HG02852 (cell line): ENCODE measurements around the gene TTC23.
"Not testable (repeated sequence)": the region's sequence is repeated elsewhere in the genome, so short reads cannot be mapped to it uniquely, and the experiment has no call there.

Experiments used
- ATAC-seq: cut with Tn5 transposase; IDR thresholded peaks from one replicate; pipeline ENCODE4 v1.9.1; 2021; ENCODE audit warnings: mild to moderate bottlenecking, moderate library complexity; ENCODE audit not compliant: unreplicated experiment

The TTC23 gene

DNA sequence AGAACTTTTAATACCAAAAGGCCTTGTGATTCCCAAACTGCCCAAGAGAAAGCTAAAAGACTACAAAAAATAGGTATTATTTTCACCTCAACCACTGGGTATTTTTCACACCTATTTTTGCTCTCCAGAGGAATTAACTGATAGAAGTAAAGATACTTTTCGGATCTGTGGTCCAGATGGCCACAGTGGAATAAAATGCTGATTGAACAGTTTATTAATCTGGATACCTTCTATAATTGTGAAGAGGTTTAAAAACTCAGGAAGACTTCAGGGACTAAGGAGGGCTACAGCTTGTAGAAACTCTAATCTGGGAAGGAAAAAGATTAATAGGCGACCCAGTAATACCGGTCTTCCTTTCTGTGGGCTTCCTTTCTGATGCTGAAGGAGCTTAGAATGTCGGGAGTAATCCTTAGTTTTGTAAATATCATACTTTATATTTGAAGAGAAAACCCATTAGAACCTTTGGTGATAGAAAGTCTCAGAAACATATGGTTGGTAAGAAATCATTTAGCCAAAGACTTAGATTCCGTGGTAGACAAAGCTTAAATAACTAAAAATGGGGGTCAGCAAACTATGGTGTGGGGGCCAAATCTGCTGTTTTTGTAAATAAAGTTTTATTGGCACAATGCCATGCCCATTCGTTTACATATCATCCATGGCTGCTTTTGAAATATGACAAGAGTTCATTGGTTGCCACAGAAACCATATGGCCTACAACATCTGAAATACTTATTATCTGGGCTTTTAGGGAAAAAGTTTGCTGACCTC is 47.8 kb downstream of the TTC23 start:
- no peak for ATAC-seq

DNA sequence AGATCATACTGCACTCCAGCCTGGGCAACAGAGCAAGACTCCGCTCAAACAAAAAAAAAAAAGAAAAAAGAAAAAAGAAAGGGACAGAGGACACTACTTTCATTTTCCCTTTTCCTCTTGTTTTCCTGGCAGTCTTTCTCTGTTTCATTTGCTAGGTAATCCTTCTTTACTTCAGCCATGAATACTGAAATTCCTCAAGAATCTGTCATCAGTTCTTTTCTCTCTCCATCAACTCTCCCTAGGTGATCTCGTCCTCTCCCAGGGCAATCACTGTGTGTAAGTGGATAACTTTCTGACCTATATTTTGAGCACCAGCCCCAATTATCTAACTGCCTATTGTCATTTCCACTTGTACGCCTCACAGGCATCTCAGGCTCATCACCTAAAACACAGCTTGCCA is 51.5 kb downstream of the TTC23 start:
- ATAC-seq = no peak

GRCh38 chr15:99192181-99192580 is 57.2 kb downstream of the TTC23 start:
- ATAC-seq = not testable (repeated sequence)

- no peak for ATAC-seq
Measured at GRCh38 chr15:99187936-99188335, 61.4 kb downstream of the TTC23 start.

- ATAC-seq = no peak
Measured at GRCh38 chr15:99185414-99186130, 63.8 kb downstream of the TTC23 start.

DNA sequence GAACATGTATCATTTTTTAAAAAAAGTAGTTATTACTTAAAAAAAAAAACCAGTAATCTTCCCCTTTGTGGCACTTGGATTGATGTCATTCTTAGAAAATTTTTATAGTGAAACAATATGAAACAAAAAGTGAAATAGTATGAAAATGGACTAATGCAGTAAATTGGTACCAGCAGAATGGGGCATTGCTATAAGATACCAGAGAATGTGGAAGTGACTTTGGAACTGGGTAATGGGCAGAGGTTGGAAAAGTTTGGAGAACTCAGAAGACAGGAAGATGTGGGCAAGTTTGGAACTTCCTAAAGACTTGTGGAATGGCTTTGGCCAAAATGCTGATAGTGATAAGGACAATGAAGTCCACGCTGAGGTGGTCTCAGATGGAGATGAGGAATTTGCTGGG is 66.6 kb downstream of the TTC23 start:
- ATAC-seq = no peak

GRCh38 chr15:99181545-99181971 is 67.8 kb downstream of the TTC23 start:
- no peak for ATAC-seq

DNA sequence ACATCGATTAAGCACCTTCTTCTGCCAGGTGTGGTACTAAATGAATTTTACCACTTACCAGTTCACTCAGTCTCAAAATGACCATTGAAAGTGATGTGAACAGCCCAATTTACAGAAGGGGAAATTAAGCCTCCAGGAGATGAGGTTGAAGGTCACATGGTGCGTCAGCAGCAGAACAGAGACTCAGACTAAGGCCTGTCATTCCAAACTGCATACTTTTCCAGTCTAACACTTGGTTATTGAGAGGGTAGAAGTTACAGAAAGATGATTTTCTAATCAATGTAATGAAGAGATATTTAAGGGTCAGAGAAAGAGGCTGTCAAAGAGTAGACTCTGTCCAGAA is 68.4 kb downstream of the TTC23 start:
- no peak for ATAC-seq

DNA sequence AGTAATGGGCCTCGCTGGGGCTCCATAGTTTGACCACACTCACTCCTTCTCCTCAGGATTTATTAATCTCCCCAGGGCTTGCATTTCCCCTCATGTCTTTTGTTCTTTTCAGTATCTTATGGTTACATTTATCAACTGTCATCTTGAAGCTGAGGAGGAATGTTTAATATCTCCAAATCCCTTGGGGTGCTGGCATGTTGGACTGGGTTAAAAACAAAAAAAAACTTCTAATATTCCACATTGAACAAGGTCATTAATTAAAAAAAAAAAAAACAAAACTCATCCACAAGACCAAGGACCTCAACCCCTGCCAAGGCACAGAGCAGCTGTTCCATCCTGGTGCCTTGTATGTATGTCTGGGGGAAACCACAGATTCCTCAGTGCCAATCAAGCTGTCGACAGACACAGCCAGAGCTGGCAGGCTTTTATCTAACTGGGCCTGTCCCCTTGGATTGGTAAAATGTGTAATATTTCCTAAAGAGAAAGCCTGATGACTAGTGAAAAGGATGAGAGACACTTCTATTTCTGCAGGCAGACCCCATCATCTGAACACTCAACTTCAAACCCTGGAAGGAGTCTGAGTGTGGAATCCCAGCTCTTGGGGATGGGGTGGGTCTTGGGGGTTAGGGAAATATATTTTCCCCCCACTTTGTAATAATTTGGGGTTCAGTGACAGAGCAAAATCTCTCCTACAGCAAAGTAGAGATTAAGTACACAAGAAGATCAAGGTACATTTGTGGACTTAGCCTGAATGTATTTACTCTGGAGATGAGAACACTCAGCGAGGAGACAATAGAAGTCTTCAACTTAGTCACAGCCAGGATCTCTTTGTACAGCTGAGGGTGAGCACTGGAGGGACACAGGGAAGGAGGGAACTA is 69.1 kb downstream of the TTC23 start:
- no peak for ATAC-seq

DNA sequence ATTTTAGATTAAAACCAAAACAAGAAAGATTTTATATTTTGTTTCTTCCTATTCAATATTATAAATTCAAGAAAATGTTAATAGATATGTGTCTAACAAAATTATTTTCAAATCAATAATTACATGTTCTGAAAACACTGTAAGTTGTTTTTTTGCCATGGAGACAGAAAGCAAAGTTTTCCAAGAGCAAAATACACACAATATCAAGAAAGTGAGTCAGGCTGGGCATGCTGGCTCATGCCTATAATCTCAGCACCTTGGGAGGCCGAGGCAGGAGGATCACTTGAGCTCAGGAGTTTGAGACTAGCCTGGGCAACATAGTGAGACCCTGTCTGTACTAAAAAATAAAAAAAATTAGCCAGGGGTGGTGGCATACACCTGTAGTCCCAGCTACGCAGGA is 71.7 kb downstream of the TTC23 start:
- no peak for ATAC-seq

GRCh38 chr15:99176757-99177156 is 72.6 kb downstream of the TTC23 start:
- no peak for ATAC-seq

DNA sequence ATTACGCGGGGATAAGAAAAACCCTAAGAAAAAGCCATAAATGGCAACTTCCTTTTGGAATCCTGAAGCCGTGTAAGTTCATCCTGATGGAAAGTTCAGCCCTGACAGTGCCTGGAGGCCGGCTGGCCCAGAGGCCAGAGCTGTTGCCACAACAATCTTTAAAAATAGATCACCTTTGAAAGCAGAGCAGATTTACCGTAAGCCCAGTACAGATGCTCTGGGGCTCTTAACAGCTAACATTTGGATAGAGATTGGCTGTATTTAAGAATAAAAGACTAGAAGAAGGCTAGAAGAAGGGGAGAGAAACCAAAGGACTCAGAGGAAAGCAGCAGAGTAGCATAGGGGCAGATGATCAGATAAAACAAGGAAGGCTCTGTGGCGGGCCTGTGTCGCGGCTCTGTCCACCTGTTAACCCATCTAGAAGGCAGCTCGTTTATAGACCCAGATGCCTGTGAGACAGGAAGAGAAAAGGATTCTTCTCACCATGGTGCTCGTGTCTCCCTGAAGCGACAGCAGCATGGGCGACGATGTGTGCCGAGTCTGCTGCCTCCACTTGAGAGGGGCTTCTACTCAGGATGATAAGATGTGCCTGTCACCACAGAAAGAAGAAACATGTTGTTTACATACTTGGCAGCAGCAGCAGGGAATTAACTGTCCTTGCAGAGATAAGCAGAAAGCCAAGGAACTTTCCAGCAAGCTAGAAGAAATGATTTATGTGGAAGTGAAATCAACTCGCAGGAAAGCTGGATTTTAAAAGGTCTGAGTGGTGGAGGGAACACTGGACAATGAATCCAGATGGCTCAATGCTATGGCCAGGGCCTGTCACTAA is 74.6 kb downstream of the TTC23 start:
- no peak for ATAC-seq

DNA sequence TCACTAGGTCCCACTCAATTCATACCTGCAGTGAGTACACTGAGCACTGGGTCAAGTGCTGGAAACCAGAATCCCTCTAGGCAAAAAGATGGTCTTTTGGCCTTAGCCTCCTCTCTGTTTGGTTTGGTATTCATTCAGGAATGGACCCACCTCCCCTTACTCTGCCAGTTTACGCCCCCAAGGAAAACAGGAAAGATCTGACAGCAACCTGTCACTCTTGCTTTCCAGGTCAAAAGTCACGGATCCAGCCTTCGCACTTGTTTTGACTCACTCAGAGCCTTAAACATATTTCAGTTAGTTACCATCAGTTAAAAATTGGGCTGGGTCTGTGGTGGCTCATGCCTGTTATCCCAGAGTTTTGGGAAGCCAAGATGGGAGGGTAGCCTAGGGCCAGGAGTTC is 76.4 kb downstream of the TTC23 start:
- ATAC-seq = no peak

DNA sequence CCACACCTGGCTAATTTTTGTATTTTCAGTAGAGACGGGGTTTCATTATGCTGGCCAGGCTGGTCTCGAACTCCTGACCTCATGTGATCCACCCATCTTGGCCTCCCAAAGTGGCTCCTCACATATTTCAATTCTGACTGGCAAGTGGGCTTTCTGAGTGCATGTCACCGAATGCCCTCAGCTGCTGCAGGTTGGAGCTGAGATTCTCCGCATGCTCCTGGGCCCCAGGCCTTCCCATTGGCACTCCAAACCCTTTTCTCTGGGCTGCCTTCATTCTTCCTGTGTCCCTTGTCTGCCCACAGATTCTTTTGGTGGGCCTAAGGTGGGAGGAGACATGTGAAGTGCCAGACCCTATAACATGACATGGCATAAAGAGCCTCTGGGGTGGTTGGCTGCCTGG is 77.2 kb downstream of the TTC23 start:
- no peak for ATAC-seq

DNA sequence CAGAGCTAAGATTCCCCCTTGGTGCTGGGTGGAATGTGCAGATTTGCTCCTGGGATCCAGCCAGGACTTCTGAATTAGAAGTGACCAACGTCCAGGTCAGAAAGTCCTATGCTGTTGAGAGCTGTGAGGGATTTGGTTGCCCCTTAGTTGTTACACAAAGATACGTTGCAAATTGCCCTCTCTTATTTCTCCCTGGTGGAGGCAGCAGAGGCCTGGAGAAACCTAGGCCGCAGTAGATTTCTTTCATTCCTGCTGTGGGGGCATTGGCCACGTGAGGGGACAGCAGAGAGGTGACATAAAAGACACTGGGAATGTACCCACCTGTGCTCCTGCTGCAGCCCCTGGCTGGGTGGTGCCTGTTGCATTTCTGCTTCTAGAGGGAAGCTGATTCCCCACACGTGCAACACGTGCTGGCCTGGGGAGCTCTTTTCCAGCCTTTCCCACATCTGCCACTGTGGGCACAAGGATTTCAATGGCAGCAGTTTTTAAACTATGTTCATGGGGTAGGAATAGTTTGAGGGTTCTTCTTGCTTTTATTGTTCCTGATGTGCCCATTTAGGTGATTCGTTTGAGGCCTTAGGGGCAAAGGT is 78.8 kb downstream of the TTC23 start:
- no peak for ATAC-seq

GRCh38 chr15:99169769-99170311 is 79.5 kb downstream of the TTC23 start:
- no peak for ATAC-seq

GRCh38 chr15:99168601-99169580 is 80.5 kb downstream of the TTC23 start:
- no peak for ATAC-seq

GRCh38 chr15:99167640-99168039 is 81.7 kb downstream of the TTC23 start:
- no peak for ATAC-seq

- no peak for ATAC-seq
Measured at GRCh38 chr15:99167201-99167600, 82.2 kb downstream of the TTC23 start.
